OCI-M2 (cell line): ENCODE measurements around the gene ADCY1.

Experiments used
- DNase-seq: peaks from one replicate; lab custom pipeline; 2025; ENCODE audit not compliant: unreplicated experiment; lab: John Stamatoyannopoulos, UW

ADCY1 gene

GRCh38 chr7:45623157-45623556 lies 49.0 kb downstream of the ADCY1 start:
- DNase-seq, result no peak

GRCh38 chr7:45623740-45624391 lies 49.7 kb downstream of the ADCY1 start:
- no peak for DNase-seq

- DNase-seq, result no peak
Measured at GRCh38 chr7:45624392-45624760, 50.2 kb downstream of the ADCY1 start.

GRCh38 chr7:45625067-45625466 lies 50.9 kb downstream of the ADCY1 start:
- DNase-seq, result no peak

- no peak for DNase-seq
Measured at GRCh38 chr7:45625714-45626440, 51.7 kb downstream of the ADCY1 start.

GRCh38 chr7:45626441-45627430 lies 52.6 kb downstream of the ADCY1 start:
- DNase-seq, result no peak

- DNase-seq, result no peak
Measured at GRCh38 chr7:45627691-45628456, 53.7 kb downstream of the ADCY1 start.

GRCh38 chr7:45631569-45631968 lies 57.4 kb downstream of the ADCY1 start:
- DNase-seq, result no peak

- DNase-seq, result no peak
Measured at GRCh38 chr7:45636733-45637132, 62.6 kb downstream of the ADCY1 start.

- DNase-seq, result no peak
Measured at GRCh38 chr7:45638916-45639315, 64.7 kb downstream of the ADCY1 start.

- DNase-seq, result no peak
Measured at GRCh38 chr7:45642044-45642443, 67.9 kb downstream of the ADCY1 start.

- DNase-seq, result no peak
Measured at GRCh38 chr7:45643630-45644029, 69.5 kb downstream of the ADCY1 start.

GRCh38 chr7:45644237-45644636 lies 70.1 kb downstream of the ADCY1 start:
- DNase-seq, result no peak

GRCh38 chr7:45645141-45645969 lies 71.2 kb downstream of the ADCY1 start:
- no peak for DNase-seq

- DNase-seq, result no peak
Measured at GRCh38 chr7:45646207-45646821, 72.1 kb downstream of the ADCY1 start.

GRCh38 chr7:45646996-45647825 lies 73.0 kb downstream of the ADCY1 start:
- DNase-seq, result no peak

GRCh38 chr7:45647967-45648670 lies 74.0 kb downstream of the ADCY1 start:
- no peak for DNase-seq

- no peak for DNase-seq
Measured at GRCh38 chr7:45648671-45648995, 74.5 kb downstream of the ADCY1 start.
